H1 (cell line): ENCODE measurements around the gene FHIT.

Experiments used
- ATF3 ChIP-seq: IDR thresholded peaks from 2 replicates; pipeline ENCODE4 v1.6.1; 2011; ENCODE audit warnings: low read depth, mild to moderate bottlenecking, low read length; ENCODE audit not compliant: insufficient read depth
- BACH1 ChIP-seq: IDR thresholded peaks from 2 replicates; pipeline ENCODE4 v1.6.1; 2012; ENCODE audit warnings: low read length, improper control_type of control experiment
- CTCF ChIP-seq, 3 experiments: IDR thresholded peaks; 1 replicate in 2 of 3; 2 replicates in 1 of 3; pipeline versions ENCODE4 v1.5.1 to v1.6.1; 2011; ENCODE audit warnings: low read length in 3 of 3, mild to moderate bottlenecking in 3 of 3, inconsistent platforms in 2 of 3, low read depth in 1 of 3, moderate library complexity in 1 of 3; ENCODE audit not compliant: insufficient read depth in 1 of 3; ENCODE audit errors: control extremely low read depth in 1 of 3
- JUND ChIP-seq: IDR thresholded peaks from 2 replicates; pipeline ENCODE4 v1.6.1; 2011; ENCODE audit warnings: mild to moderate bottlenecking, improper control_type of control experiment, low read length
- POLR2AphosphoS5 ChIP-seq: IDR thresholded peaks from 2 replicates; pipeline ENCODE4 v1.6.1; 2011; ENCODE audit warnings: low read depth, low read length
- SUZ12 ChIP-seq: fragments of 200-600 bp; sonication (generic); IDR thresholded peaks from 2 replicates; pipeline ENCODE4 v1.6.1; 2012; ENCODE audit warnings: mild to moderate bottlenecking, inconsistent platforms, low read length, moderate library complexity, mixed read lengths

- TF ChIP-seq SUZ12 (no peak), POLR2AphosphoS5 (no peak), BACH1 (no peak), ATF3 (no peak), JUND (no peak), CTCF (IDR thresholded peaks at IDR 0.05; ENCODE audit: control extremely low read depth in 1 of 3, insufficient read depth in 1 of 3, low read depth in 1 of 3, low read length in 3 of 3) (no peak)
These were observed 1249.9 kb downstream of the FHIT start for GRCh38 chr3:60001369-60001768.
